ENCODE measurements around the gene NELL1.

The NELL1 gene

GRCh38 chr11:21371044-21371443 is 701.7 kb downstream of the NELL1 start:
- no peak for TF ChIP-seq CTCF (IDR thresholded peaks at IDR 0.05; ENCODE audit: low read depth, low read length)
- H3K4me3 ChIP-seq (replicated peaks in 1 of 2; ENCODE audit: low read depth in 2 of 2, low read length in 2 of 2) = no peak overlapping the region
- no peak for DNase-seq (ENCODE audit: low read depth in 2 of 2)

GRCh38 chr11:21372672-21373071 is 703.3 kb downstream of the NELL1 start:
- no peak for TF ChIP-seq CTCF (IDR thresholded peaks at IDR 0.05; ENCODE audit: low read depth, low read length)
- no peak for DNase-seq (ENCODE audit: low read depth in 2 of 2)
- H3K4me3 ChIP-seq (replicated peaks in 1 of 2; ENCODE audit: low read depth in 2 of 2, low read length in 2 of 2) = no peak overlapping the region

GRCh38 chr11:21374376-21374775 is 705.0 kb downstream of the NELL1 start:
- TF ChIP-seq CTCF (IDR thresholded peaks at IDR 0.05; ENCODE audit: low read depth, low read length) = no peak
- no peak overlapping the region for H3K4me3 ChIP-seq (replicated peaks in 1 of 2; ENCODE audit: low read depth in 2 of 2, low read length in 2 of 2)
- no peak for DNase-seq (ENCODE audit: low read depth in 2 of 2)

GRCh38 chr11:21385669-21386440 is 716.5 kb downstream of the NELL1 start:
- no peak overlapping the region for H3K4me3 ChIP-seq (replicated peaks in 1 of 2; ENCODE audit: low read depth in 2 of 2, low read length in 2 of 2)
- no peak for DNase-seq (ENCODE audit: low read depth in 2 of 2)
- no peak for TF ChIP-seq CTCF (IDR thresholded peaks at IDR 0.05; ENCODE audit: low read depth, low read length)

GRCh38 chr11:21390430-21390829 is 721.0 kb downstream of the NELL1 start:
- DNase-seq (ENCODE audit: low read depth in 2 of 2) = no peak
- TF ChIP-seq CTCF (IDR thresholded peaks at IDR 0.05; ENCODE audit: low read depth, low read length) = no peak
- no peak overlapping the region for H3K4me3 ChIP-seq (replicated peaks in 1 of 2; ENCODE audit: low read depth in 2 of 2, low read length in 2 of 2)

GRCh38 chr11:21396342-21397008 is 727.1 kb downstream of the NELL1 start:
- no peak overlapping the region for H3K4me3 ChIP-seq (replicated peaks in 1 of 2; ENCODE audit: low read depth in 2 of 2, low read length in 2 of 2)
- DNase-seq (ENCODE audit: low read depth in 2 of 2) = no peak
- TF ChIP-seq CTCF (IDR thresholded peaks at IDR 0.05; ENCODE audit: low read depth, low read length) = no peak

All from cardiac fibroblast (primary cell).